Glomerular endothelial cell (primary cell): Measurements from ENCODE around the gene JADE3. TPM values are rescaled to one million over a fixed set of nuclear protein-coding genes. Genes with fewer than 3 reads are reported as not detected.

Source experiments
- DNase-seq: peaks from one replicate; pipeline ENCODE4 v3.0.0-alpha.2; 2011; ENCODE audit warnings: low read depth, low spot score; ENCODE audit errors: extremely low read depth
- total RNA-seq: library from RNA; depleted of rRNA; stranded (reverse); fragments of >200 nt; gene quantifications from 2 replicates; pipeline ENCODE4 v1.2.3, GENCODE V29; 2015

Gene JADE3
- total RNA-seq = 9.9 and 10.5 TPM in 2 replicates

DNA sequence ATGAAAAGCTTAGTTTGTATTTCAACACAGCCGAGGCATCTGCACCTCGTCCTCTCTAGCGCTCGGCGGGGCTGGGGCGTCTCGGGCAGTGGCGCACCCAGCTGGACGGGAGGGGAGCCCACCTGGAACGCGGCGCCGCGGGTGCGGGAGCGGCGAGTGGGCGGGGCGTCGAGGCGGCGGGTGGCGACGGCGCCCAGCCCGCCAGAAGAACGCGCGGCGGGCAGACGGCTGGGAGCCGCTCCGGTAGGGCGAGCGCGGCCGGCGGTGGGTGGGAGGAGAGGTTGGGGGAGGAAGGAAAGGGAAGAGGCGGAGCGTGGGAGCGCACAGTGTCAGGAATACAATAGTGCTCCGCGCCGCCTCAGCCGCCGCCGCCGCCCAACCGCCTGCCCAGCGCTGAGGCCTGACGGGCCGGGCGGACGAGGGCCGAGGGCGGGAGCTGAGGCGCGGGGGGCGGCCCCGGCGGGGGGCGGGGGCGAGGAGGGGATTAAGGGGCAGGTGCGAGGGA is at the start of gene JADE3:
Gene JADE3, plus strand, starts transcription at position 324 of the 505 bp plus-strand sequence. CDS start 72,474 bp downstream, outside the sequence.
- DNase-seq = no peak

DNA sequence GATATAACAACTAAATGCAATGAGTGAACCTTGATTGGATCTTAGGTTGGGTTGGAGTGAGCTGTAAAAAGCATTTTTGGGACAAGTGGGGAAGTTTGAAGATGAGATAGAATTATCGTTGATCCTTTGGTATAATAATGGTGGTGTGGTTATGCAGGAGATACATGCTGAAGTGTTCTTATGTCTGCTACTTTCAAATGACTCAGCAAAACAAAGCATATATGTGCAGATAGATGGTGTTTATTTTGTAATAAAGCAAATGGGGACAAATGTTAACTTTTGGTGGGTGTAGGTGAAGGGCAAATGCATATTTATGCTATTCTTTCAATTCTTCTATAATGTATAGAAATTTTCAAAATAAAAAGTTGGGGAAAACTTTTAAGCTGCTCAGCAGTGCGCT is 49.1 kb upstream of the JADE3 start:
- DNase-seq = no peak

- DNase-seq = no peak
Observed at GRCh38 chrX:46864606-46865005, 47.6 kb upstream of the JADE3 start.

DNA sequence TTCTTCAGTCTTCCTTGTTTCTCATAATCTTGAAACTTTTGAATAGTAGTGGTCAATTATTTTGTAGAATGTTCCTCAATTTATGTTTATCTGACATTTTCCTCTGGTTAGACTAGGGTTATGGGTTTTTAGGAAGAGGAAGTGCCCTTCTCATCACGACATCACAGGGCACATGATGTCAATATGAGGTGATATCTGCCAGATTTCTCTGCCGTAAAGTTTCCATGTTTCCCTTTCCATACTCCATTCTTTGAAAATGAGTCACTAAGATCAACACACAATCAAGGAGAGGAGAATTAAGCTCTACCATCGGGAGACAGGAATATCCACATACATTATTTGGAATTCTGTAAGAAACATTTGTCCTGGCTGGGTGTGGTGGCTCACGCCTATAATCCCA is 46.9 kb upstream of the JADE3 start:
- DNase-seq = peak; percentile 36

- no peak for DNase-seq
Observed at GRCh38 chrX:46866726-46867125, 45.5 kb upstream of the JADE3 start.

GRCh38 chrX:46873746-46874145 is 38.5 kb upstream of the JADE3 start:
- DNase-seq = no peak

DNA sequence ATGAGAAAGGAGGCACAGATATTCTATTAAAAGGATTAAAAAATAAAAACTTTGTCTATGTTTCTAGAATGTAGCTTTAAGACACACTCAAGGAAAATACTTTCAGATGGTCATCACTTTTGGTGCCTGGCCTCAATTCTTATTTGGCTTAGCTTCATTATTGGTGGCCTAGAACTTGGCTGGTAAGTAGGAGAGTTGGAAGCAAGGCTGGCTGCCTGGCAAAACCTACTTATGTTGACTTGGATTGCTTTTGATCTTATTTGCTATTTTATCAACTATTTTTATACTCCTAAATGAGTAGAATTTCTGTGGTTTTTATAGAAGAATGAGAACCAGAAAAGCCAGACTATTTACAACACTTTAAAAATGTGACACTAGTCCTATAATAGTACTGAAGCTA is 35.3 kb upstream of the JADE3 start:
- DNase-seq = no peak

GRCh38 chrX:46882266-46882665 is 30.0 kb upstream of the JADE3 start:
- no peak for DNase-seq

DNA sequence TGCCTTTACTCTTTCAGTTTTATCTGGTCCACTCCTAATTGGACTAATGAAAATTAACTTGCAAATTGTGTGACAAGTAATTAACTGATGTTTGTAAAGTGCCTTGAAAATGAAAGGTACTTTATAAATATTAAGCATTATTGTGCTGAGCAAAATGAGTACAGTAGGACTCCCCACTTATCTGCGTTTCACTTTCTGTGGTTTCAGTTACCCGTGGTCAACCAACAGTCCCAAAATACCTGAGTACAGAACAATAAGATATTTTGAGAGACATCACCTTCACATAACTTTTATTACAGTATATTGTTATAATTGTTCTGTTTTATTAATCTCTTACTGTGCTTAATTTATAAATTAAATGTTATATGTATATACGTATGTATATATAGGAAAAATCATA is 27.4 kb upstream of the JADE3 start:
- no peak for DNase-seq

DNA sequence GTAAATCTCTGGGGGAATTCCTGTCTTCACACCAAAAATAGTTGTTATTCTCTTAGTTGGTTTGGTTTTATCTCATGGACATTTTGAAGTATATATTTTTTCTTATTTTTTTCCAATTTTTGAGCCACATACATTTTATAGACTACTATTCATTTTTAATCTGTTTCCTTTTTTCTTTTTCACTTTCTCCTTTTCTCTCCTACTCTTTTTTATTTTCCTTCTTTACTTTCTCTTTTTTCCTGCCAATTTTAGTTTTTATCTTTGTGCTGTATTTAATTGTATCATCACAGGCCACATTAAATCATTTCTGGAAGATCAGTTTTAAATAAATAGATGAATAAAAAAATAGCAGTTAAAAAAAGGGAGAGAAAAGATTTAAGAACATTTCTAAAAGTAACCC is 14.0 kb upstream of the JADE3 start:
- no peak for DNase-seq

DNA sequence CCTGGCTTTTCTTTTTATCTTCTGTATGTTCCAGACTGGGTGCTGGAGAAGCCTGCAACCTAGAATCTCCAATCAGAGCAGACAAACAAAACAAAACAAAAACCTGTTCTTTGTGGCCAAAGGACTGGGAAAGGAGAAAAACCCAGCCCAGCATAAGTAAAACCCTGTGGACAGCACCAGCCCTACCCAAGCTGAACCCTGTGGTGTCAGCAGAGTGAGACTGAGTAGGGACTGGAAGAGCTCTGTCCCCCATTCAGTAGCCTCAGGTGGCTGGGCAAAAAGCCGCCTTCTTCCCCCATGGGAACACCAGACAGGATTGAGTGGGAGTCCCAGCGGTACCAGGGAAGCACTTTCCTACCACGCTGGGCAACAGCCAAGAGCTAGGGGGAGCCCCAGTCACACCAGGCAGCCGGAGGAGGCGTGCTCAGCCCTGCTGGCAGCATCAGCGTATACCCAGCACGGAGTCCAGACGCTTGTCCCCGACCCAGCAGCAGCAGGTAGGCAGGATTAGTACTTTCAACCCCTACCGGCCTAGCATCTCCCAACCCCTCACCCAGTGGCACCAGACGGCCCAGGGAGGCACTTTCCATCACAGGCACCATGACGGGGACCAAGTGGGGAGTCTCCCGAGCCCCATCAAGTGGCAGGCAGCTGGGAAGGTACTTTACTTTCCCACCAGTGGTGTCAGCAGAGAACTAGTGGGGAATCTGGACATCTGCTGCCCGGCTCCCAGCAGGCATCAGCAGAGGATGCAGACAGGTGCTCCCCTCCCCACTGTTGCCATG is 8.6 kb upstream of the JADE3 start:
- no peak for DNase-seq

DNA sequence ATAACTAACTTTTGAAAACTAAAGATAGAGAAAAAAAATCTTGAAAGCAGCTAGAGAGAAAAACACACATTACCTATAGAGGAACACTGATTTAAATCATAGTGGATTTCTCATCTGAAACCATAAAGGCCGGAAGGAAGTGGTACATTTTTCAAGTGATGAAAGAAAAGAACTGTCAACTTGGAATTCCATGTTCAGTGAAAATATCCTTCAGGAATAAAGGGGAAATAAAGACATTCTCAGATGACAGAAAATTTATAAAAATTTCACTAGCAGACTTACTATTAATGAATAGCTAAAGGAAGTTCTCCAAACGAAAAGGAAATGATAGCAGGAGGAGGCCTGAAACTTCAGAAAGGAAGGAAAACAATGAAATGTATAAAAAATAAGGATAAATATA is 7.6 kb upstream of the JADE3 start:
- DNase-seq = no peak

DNA sequence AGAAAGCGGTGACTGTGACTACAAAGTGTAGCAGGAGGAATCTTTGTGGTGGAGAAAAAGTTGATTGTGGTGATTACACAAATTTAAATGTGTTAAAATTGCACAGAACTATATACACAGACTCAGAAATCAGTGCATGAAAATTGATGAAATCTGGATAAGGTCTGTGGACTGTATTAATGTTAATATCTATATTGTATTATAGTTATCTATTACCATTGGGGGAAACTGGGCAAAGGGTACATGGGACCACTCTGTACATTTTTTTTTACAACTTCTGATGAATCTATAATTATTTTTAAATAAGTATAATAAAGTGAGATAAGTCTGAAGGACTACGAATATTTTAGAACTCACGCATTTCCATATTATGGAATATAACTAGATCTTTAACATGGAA is 1.8 kb upstream of the JADE3 start:
- DNase-seq = no peak

- no peak for DNase-seq
Observed at GRCh38 chrX:46912603-46913491, 626 bp downstream of the JADE3 start.

GRCh38 chrX:46913667-46914066 is 1.4 kb downstream of the JADE3 start:
- DNase-seq = no peak

DNA sequence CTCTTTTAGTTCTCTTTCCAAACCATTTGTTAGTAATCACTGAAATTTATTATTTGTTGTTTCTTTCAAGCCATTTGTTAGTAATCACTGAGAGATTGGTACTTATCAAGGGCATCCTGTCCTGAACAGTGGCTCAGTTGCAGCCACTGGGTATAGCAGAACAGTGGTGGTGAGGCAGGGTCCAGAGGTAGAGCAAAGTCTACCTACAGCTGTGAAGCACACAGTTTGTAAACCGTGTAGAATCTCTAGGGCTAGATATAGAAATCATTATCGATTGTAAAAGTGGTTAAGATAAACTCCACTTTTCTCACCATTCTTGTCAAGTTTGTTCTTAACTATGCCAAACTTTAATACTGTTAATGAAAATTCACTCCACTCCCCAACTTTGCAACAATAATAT is 4.1 kb downstream of the JADE3 start:
- no peak for DNase-seq

GRCh38 chrX:46917622-46918021 is 5.4 kb downstream of the JADE3 start:
- no peak for DNase-seq

DNA sequence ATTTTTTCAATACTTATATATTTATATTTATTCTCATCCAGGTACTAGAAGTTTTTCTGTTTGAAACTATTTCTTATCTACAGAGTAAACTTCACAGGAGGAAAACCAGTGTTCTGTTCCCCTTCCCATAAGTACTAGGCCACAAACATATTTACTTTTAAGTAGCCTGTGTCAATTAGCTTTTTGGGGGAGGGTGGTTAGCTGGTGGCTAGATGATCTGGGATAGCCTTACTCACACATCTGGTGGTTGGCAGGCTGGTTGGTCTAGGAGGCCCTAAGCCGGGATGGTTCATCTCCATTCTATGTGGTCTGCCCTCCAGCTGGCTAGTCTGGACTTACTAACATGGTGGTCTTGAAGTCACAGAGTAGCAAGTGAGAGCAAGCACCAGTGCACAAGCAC is 6.2 kb downstream of the JADE3 start:
- no peak for DNase-seq

DNA sequence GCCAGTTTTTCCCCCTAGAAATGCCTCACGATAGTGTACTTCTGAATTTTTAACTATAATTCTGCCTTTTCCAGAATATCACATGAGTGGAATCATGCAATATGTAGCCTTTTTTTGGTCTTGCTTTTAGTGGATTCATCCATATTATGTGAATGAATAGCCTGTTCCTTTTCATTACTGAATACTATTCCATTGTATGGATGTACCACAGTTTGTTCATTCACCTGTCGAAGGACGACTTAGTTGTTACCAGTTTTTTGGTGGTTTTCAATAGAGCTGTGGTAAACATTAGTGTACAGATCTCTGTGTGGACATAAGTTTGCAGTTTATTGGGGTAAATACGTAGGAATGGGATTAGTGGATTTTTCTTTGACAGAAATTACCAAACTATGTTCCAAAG is 8.0 kb downstream of the JADE3 start:
- no peak for DNase-seq

- DNase-seq = no peak
Observed at GRCh38 chrX:46922611-46923010, 10.4 kb downstream of the JADE3 start.

DNA sequence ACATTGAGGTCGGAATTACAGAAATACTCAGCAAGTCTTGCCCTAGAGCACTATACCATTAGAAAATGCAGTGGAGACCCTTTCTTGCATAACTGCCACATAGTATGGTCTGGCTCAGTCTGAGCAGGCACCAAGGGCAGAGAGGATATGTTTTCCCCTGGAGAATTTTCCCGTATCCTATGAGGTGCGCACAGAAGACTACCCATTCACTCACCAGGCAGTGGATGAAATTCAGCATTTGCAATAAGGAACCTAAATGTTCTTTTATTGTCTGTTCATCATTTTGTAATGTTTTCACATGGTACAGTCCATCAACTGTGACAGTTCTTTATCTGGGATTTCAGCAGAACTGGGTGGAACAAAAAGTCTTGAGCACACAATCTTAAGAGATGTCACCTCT is 15.5 kb downstream of the JADE3 start:
- no peak for DNase-seq
